Skeletal muscle satellite cell (primary cell): ENCODE results near the gene GPC5.
A peak's percentile ranks its signal among the peaks of the same experiment; 100 is the strongest.
"Not testable (repeated sequence)": the region's sequence is repeated elsewhere in the genome, so short reads cannot be mapped to it uniquely, and the experiment has no call there.

Experiments used
- H3K27me3 ChIP-seq: 2 replicates; pipeline ENCODE4 v1.7.0; 2013; ENCODE audit warnings: low read length; ENCODE audit not compliant: control insufficient read depth, insufficient read depth
- H3K36me3 ChIP-seq: 2 replicates; pipeline ENCODE4 v1.7.0; 2013; ENCODE audit warnings: mild to moderate bottlenecking, control low read depth, low read length; ENCODE audit not compliant: insufficient read depth
- H3K4me1 ChIP-seq: 2 replicates; pipeline ENCODE4 v1.7.0; 2013; ENCODE audit warnings: low read length; ENCODE audit not compliant: control insufficient read depth, insufficient read depth
- H3K4me2 ChIP-seq: 2 replicates; pipeline ENCODE4 v1.7.0; 2013; ENCODE audit warnings: mild to moderate bottlenecking, low read length
- H3K4me3 ChIP-seq: 2 replicates; pipeline ENCODE4 v1.7.0; 2013; ENCODE audit warnings: low read length
- H3K9ac ChIP-seq: 2 replicates; pipeline ENCODE4 v1.7.0; 2013; ENCODE audit warnings: mild to moderate bottlenecking, low read depth, low read length, moderate library complexity
- H3K9me3 ChIP-seq: replicated peaks from 2 replicates; pipeline ENCODE4 v1.7.0; 2013; ENCODE audit warnings: mild to moderate bottlenecking, control low read depth, low read length

Gene GPC5

DNA sequence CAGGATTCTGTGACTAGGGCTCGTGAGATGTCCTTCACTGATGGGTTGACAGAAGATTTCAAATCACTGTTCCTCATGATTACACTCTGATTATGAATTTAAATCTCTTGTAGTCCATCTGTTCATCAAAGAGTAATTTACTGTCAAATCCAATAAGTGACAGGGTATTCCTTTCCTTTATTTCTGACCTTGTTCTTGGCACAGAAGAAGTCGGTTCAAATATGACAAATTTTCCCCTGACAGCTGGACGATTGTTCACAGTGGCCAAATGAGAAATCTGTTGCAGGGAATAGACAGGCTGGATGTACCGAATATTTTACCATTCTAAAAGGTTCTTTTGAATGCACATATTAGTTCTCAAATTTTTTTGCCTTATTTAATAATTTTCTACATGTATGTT, 1060.9 kb downstream of the GPC5 start:
- no peak overlapping the region for H3K9ac ChIP-seq
- no peak overlapping the region for H3K4me2 ChIP-seq
- H3K36me3 ChIP-seq, result no peaks in the 10 kb centered on the region
- no peaks in the 10 kb centered on the region for H3K4me1 ChIP-seq
- no peak overlapping the region for H3K4me3 ChIP-seq
- H3K9me3 ChIP-seq, result no peaks in the 10 kb centered on the region
- no peaks in the 10 kb centered on the region for H3K27me3 ChIP-seq

DNA sequence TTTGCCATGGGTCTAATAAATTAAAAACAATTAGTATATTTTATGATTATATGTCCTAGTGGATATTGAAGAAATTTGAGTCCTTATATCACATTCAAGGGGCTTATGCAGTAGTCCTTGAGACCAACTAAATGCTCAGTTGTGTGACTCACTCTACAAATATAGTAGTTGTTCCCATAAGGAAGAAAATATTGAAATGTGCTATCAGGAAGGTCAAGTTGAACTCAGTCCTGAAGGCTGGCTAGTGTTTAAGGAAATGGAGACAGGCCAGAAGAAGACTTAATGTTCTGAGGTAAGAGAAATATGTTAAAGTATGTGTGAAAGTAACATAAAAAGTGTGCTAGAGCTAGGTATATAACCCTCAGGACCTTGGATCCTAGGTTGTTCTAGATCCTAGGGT, 1062.1 kb downstream of the GPC5 start:
- Histone ChIP-seq H3K4me2 (no peak overlapping the region), H3K9me3 (no peaks in the 10 kb centered on the region), H3K4me3 (no peak overlapping the region), H3K4me1 (no peaks in the 10 kb centered on the region), H3K27me3 (no peaks in the 10 kb centered on the region), H3K9ac (no peak overlapping the region), H3K36me3 (no peaks in the 10 kb centered on the region)

DNA sequence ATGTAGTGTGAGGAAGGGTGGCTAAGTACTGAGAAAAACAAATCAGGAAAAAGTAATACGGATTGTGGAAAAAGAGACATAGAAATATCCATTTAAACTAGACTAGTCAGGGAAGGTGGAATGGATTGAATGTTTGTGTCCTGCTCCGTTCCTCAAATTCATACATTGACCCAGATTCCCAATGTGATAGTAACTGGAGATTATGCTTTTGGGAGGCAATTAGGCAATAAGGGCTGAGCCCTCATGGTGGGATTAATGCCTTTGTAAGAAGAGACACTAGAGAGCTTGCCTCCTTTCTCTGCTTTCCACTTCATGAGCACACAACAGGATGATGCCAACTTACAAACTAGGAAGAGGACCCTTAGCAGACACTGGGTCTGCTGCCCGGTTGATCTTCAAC, 1063.0 kb downstream of the GPC5 start:
- Histone ChIP-seq H3K27me3 (no peaks in the 10 kb centered on the region), H3K4me1 (no peaks in the 10 kb centered on the region), H3K9ac (no peak overlapping the region), H3K9me3 (no peaks in the 10 kb centered on the region), H3K4me2 (no peak overlapping the region), H3K36me3 (no peaks in the 10 kb centered on the region), H3K4me3 (no peak overlapping the region)

DNA sequence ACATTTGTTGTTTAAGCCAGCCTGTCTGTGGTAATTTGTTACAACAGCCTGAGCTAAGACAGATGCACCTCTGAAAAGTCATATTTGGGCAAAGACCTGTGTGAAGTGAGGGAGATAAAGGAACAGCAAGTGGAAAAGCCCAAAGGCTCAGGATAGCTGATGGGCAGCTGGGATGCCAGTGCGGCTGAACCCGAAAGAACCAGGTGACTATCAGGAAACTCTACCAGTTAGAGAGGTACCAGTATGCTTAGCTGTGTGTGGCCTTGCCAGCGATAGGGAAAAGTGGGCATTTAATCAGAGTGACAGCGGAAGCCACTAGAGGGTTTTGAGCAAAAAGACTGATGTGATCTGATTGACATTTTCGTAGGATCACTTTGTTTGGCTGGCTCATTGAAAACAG, 1063.4 kb downstream of the GPC5 start:
- Histone ChIP-seq H3K9ac (no peak overlapping the region), H3K4me1 (no peaks in the 10 kb centered on the region), H3K4me3 (no peak overlapping the region), H3K27me3 (no peaks in the 10 kb centered on the region), H3K4me2 (no peak overlapping the region), H3K36me3 (no peaks in the 10 kb centered on the region), H3K9me3 (no peaks in the 10 kb centered on the region)

DNA sequence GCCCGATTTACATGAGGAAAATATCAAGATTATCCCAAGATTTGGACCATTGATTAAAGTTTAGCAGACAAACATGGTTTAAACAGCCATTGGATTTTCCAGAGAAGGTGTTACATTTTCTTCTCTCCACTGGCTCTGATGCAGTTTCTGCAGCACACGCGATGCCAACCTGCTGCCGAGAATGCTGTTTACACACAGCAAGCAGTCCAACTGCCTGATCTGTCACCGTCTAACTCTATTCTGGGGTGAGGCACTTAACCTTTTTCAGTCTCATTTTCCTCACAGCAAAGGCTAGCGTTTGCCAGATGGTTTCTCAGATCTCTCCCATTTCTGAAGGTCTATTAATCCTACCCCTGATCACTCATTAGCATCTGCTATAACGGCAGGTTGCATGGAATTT, 1064.7 kb downstream of the GPC5 start:
- no peaks in the 10 kb centered on the region for H3K27me3 ChIP-seq
- no peaks in the 10 kb centered on the region for H3K36me3 ChIP-seq
- H3K9ac ChIP-seq, result no peak overlapping the region
- H3K4me1 ChIP-seq, result no peaks in the 10 kb centered on the region
- H3K4me3 ChIP-seq, result no peak overlapping the region
- peak overlapping the region; percentile 21 for H3K4me2 ChIP-seq
- no peaks in the 10 kb centered on the region for H3K9me3 ChIP-seq

DNA sequence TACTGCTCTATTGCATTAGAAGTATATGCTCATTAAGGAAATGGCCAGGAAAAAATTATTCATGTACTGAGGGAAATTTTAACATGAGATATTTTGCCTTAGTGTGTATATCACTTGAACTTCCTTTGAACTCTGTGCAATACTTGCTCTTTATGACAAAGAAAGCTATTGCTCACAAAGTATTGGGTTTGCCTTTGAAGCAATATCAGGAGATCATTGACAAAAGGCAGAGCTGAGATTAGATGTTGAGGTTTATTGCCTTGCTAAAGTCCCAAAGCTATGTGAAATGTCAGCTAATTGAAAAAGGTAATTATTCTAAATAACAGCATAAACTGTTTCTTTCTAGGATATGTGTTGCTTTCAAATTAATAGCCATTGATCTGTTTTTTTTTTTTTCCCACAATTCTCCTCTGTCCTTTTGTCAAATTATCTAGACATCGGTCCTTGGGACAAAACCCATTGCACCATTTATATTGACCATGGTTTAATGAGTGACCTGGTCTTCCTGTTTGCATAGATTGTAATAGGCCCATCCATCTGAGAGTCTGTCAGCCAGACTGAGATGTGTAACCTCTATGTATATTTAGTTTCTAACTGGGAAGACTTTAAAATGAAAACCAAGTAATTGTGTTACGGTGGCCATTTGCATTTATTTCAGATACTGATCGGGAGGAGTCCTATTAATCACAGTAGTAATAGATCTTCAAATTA, 1075.5 kb downstream of the GPC5 start:
- Histone ChIP-seq H3K9ac (no peak overlapping the region), H3K4me1 (no peaks in the 10 kb centered on the region), H3K9me3 (no peaks in the 10 kb centered on the region), H3K4me3 (no peak overlapping the region), H3K36me3 (no peaks in the 10 kb centered on the region), H3K27me3 (no peaks in the 10 kb centered on the region), H3K4me2 (no peak overlapping the region)

DNA sequence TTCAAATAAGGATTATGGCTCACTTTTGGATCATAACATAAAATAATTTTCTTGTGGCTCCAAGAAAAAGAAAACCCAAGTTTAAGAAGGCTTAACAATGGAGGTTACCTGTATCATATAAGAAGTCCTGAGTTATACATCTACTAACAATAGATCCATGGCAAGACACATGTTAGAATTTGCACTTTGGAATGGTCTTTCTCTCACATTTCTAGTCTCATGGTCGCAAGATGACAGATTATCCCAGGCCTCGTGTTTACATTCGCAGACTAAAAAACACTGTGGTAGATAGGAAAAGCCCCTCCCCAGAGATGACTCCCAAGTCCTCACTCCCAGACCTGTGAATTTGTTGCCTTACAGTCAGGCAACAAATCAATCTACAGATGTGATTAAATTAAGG, 1082.0 kb downstream of the GPC5 start:
- Histone ChIP-seq H3K4me1 (no peaks in the 10 kb centered on the region), H3K9me3 (no peaks in the 10 kb centered on the region), H3K36me3 (no peaks in the 10 kb centered on the region), H3K9ac (no peak overlapping the region), H3K27me3 (no peaks in the 10 kb centered on the region), H3K4me2 (no peak overlapping the region), H3K4me3 (no peak overlapping the region)

DNA sequence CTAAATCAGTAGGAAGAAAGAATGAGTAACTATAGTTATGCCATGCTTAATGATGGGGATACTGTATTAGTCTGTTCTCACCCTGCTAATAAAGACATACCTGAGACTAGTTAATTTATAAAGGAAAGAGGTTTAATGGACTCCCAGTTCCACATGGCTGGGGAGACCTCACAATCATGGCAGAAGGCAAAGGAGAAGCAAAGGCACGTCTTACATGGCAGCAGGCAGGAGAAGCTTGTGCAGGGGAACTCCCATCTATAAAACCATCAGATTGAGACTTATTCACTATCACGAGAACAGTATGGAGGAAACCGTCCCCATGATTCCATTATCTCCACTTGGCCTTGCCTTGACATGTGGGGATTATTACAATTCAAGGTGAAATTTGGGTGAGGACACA, 1084.4 kb downstream of the GPC5 start:
- not testable (repeated sequence) for H3K4me2 ChIP-seq, H3K4me1 ChIP-seq, H3K9ac ChIP-seq, H3K9me3 ChIP-seq, H3K36me3 ChIP-seq, H3K27me3 ChIP-seq, H3K4me3 ChIP-seq

DNA sequence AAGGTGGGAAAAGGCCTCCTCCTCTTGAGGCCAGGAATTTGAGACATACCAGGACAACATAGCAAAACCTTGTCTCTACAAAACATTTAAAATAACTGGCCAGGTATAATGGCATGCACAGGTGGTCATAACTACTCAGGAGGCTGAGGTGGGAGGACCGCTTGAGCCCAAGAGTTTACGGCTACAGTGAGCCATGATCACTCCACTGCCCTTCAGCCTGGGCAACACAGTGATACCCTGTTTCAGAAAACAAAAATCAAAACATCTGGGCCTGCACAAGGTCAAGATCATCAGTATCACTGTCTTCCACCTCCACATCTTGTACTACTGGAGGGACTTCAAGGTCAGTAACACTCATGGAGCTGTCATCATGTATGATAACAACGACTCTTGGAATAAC, 1085.5 kb downstream of the GPC5 start:
- no peak overlapping the region for H3K9ac ChIP-seq
- no peak overlapping the region for H3K4me3 ChIP-seq
- no peaks in the 10 kb centered on the region for H3K9me3 ChIP-seq
- H3K36me3 ChIP-seq, result no peaks in the 10 kb centered on the region
- no peaks in the 10 kb centered on the region for H3K4me1 ChIP-seq
- H3K4me2 ChIP-seq, result no peak overlapping the region
- no peaks in the 10 kb centered on the region for H3K27me3 ChIP-seq

DNA sequence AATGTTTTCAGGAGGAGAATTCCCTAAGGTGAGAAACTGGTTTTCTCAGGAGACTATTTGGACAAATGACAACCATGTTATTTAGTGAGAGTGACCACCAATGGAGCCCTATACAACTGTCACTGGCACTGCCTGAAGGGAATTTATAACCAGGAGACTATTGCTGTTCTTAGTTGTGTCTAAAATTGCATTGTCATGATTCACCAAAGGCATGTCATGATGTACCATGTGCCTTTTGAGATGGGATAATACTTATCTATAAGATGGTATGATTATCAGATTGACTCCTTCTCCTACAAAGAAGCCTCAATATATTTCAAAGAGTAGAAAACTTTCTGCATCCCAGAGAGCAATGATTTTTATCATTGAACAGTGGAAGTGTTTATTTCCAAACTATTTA, 1088.8 kb downstream of the GPC5 start:
- Histone ChIP-seq H3K4me2 (no peak overlapping the region), H3K4me3 (no peak overlapping the region), H3K36me3 (no peaks in the 10 kb centered on the region), H3K9me3 (no peaks in the 10 kb centered on the region), H3K9ac (no peak overlapping the region), H3K27me3 (no peaks in the 10 kb centered on the region), H3K4me1 (no peaks in the 10 kb centered on the region)

DNA sequence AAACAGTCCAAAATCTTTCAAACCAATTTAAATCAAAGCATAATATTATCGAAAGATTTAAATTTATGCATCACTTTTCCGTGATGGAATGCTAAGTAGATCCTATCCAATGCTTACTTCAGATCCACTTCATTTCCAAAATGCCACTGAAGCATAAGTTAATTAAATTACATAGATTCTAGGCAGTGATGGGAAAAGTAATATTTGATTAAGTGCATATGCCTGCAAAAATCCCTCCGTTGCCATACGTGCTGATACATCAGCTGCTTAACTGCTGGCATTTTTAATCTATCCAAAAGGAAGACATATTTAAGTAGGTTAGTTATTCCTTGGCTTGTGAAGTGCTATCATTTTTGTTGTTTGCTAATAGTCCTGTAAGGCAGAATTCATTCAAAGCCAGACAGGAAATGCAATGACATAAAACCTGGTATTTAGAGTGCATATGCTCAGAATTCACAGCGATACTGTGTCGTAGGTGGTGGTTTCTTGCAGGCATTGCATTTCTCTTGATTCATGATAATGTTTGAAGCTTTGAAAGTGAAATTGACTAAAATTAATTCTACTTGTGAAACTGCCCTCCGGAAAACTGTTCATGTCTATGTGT, 1089.9 kb downstream of the GPC5 start:
- H3K4me1 ChIP-seq, result no peaks in the 10 kb centered on the region
- no peak overlapping the region for H3K9ac ChIP-seq
- H3K4me3 ChIP-seq, result no peak overlapping the region
- no peaks in the 10 kb centered on the region for H3K27me3 ChIP-seq
- no peak overlapping the region for H3K4me2 ChIP-seq
- no peaks in the 10 kb centered on the region for H3K36me3 ChIP-seq
- H3K9me3 ChIP-seq, result no peaks in the 10 kb centered on the region

DNA sequence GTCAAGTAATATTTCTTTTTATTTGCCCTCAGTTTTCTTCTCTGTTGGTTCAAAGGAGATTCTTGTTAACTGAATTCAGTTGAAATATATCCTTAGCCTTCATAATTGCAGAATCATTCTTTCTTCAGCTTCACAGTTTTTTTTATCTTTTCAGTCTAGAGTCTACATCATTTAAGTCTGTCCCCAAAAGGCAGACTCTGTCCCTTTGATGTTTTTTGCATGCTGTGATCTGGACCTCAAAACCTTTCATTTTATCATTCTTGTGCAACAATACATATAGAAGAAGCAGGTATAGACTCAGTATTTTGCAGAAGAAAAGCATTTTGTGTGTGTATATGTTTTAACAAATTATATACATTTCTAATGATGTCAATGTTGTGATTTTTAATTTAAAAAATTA, 1093.4 kb downstream of the GPC5 start:
- Histone ChIP-seq H3K4me2 (no peak overlapping the region), H3K36me3 (no peaks in the 10 kb centered on the region), H3K4me3 (no peak overlapping the region), H3K27me3 (no peaks in the 10 kb centered on the region), H3K9me3 (no peaks in the 10 kb centered on the region), H3K4me1 (no peaks in the 10 kb centered on the region), H3K9ac (no peak overlapping the region)
